ENCODE data around the gene PRUNE2.
A peak's percentile ranks its signal among the peaks of the same experiment; 100 is the strongest.

The PRUNE2 gene

DNA sequence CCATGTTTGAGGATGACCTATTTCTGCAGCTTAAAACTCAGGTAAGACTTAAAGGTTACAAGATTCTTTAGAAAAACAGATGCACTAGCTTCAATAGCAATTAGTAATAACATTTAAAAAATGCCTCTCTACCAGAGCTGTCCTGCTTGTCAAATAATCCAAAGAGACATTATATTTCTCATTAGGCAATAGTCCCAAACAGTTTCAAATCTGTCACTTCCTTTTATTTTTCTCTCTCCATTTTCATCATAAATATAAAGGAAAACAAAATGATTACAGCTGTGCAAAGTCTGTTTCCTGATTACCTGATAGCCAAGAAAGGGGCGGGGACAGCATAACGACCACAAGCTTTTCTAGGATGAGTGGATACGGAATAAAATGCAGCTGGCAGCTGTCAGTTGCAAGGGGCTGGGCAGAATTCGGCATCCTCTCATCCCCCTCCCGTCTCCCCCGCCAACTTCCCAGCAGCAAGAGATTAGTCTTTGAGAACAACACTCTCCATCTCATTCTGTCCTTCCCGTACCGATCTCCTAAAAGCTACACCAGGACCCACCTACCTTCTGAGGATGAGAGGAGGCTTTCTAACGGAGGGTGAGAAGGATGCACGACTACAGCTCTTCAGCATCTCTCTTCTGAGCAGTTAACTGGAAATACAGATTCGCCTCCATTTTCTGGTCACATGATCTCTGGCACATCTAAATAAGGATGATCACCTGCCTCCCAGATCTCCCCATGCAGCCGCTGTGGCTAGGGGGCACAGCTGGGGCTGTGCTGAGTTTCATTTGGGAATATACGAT is 214.2 kb downstream of the PRUNE2 start:
- DNase-seq (ENCODE audit: low read depth in 1 of 2, low spot score in 1 of 2), result no peak
- no peak overlapping the region for H3K4me3 ChIP-seq (replicated peaks; ENCODE audit: insufficient read depth, low read length)

DNA sequence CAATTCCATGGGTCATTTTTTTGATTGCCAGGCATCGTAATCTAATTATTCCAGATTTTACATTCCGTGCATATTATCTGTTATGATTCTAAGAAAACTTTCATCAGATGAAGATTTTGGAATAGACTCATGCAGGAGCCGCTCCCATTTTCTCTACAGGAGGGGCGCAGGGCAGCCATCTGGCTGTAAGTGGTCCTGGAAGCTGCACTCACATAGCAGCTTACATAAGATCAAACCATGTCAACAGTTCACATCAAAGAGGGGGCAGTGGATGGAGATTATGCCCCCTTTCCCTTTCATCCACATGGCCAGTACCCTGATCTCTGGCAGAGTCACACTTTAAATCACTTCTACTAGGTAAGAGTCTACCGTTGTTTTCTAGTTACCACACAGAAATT is 214.9 kb downstream of the PRUNE2 start:
- no peak for DNase-seq (ENCODE audit: low read depth in 1 of 2, low spot score in 1 of 2)
- Histone ChIP-seq H3K27me3 (ENCODE audit: insufficient read depth, poor library complexity, severe bottlenecking) (no peaks in the 10 kb centered on the region), H3K4me3 (replicated peaks; ENCODE audit: insufficient read depth, low read length) (no peak overlapping the region), H3K27ac (replicated peaks) (no peak overlapping the region)
- no peak for TF ChIP-seq GABPA (IDR thresholded peaks at IDR 0.05; ENCODE audit: low read depth)
- no peak for TF ChIP-seq SPI1 (IDR thresholded peaks at IDR 0.05; ENCODE audit: borderline replicate concordance, low read depth)
- TF ChIP-seq, protein P1, sequence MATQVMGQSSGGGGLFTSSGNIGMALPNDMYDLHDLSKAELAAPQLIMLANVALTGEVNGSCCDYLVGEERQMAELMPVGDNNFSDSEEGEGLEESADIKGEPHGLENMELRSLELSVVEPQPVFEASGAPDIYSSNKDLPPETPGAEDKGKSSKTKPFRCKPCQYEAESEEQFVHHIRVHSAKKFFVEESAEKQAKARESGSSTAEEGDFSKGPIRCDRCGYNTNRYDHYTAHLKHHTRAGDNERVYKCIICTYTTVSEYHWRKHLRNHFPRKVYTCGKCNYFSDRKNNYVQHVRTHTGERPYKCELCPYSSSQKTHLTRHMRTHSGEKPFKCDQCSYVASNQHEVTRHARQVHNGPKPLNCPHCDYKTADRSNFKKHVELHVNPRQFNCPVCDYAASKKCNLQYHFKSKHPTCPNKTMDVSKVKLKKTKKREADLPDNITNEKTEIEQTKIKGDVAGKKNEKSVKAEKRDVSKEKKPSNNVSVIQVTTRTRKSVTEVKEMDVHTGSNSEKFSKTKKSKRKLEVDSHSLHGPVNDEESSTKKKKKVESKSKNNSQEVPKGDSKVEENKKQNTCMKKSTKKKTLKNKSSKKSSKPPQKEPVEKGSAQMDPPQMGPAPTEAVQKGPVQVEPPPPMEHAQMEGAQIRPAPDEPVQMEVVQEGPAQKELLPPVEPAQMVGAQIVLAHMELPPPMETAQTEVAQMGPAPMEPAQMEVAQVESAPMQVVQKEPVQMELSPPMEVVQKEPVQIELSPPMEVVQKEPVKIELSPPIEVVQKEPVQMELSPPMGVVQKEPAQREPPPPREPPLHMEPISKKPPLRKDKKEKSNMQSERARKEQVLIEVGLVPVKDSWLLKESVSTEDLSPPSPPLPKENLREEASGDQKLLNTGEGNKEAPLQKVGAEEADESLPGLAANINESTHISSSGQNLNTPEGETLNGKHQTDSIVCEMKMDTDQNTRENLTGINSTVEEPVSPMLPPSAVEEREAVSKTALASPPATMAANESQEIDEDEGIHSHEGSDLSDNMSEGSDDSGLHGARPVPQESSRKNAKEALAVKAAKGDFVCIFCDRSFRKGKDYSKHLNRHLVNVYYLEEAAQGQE (IDR thresholded peaks at IDR 0.05; ENCODE audit: insufficient replicate concordance, low read depth), result no peak
- TF ChIP-seq, protein P2, sequence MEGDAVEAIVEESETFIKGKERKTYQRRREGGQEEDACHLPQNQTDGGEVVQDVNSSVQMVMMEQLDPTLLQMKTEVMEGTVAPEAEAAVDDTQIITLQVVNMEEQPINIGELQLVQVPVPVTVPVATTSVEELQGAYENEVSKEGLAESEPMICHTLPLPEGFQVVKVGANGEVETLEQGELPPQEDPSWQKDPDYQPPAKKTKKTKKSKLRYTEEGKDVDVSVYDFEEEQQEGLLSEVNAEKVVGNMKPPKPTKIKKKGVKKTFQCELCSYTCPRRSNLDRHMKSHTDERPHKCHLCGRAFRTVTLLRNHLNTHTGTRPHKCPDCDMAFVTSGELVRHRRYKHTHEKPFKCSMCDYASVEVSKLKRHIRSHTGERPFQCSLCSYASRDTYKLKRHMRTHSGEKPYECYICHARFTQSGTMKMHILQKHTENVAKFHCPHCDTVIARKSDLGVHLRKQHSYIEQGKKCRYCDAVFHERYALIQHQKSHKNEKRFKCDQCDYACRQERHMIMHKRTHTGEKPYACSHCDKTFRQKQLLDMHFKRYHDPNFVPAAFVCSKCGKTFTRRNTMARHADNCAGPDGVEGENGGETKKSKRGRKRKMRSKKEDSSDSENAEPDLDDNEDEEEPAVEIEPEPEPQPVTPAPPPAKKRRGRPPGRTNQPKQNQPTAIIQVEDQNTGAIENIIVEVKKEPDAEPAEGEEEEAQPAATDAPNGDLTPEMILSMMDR (IDR thresholded peaks at IDR 0.05; ENCODE audit: insufficient read depth, low read length), result no peak
- no peak for TF ChIP-seq POLR2AphosphoS5 (IDR thresholded peaks at IDR 0.05; ENCODE audit: low read depth)

More for the DNA sequence above, 214.2 kb downstream of the PRUNE2 start:
- TF ChIP-seq, protein P1 (IDR thresholded peaks at IDR 0.05; ENCODE audit: insufficient replicate concordance, low read depth), result no peak
- TF ChIP-seq GABPA (IDR thresholded peaks at IDR 0.05; ENCODE audit: low read depth), result no peak
- TF ChIP-seq, protein P2 (IDR thresholded peaks at IDR 0.05; ENCODE audit: insufficient read depth, low read length), result no peak
- TF ChIP-seq SPI1 (IDR thresholded peaks at IDR 0.05; ENCODE audit: borderline replicate concordance, low read depth), result peak; percentile 56; the same call in 1 of the 2 replicates
- no peak for TF ChIP-seq POLR2AphosphoS5 (IDR thresholded peaks at IDR 0.05; ENCODE audit: low read depth)
- Histone ChIP-seq H3K27me3 (ENCODE audit: insufficient read depth, poor library complexity, severe bottlenecking) (no peaks in the 10 kb centered on the region), H3K27ac (replicated peaks) (no peak overlapping the region)

DNA sequence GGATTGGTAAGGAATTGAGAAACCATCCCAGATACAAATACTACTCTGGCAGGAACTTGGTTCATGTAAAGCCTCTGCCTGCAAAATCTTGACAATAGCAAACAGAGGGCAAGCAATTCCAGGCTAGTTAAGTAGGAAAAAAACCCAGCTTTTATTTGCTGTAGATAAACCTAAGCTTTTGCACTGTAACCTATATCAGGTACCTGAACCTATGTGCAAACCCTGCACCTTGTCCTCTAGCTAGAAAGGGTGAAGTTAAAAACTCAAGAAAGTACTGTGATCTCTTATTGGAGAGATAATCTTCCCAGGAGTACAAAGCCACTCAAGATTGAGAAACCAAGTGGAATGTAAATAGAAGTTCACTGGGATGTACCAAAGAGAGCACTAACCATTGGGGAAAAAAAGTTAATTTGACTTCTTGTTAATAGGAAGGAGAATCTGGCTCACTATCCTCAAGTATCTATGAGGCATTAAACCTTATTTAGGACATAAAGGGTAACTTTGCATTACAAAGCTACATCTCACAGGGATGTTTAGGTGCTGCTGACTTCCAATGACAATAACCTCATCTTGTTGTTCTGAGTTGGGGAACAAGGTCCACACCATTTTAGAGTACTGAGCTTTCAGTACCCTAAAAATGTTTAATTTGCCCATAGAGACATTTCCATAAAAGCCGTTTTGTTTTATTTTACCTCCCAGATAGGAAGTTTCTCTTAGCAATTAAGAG is 215.5 kb downstream of the PRUNE2 start:
- TF ChIP-seq POLR2AphosphoS5 (IDR thresholded peaks at IDR 0.05; ENCODE audit: low read depth) (no peak), SPI1 (IDR thresholded peaks at IDR 0.05; ENCODE audit: borderline replicate concordance, low read depth) (no peak), GABPA (IDR thresholded peaks at IDR 0.05; ENCODE audit: low read depth) (no peak)
- TF ChIP-seq, protein P2 (IDR thresholded peaks at IDR 0.05; ENCODE audit: insufficient read depth, low read length), result no peak
- TF ChIP-seq, protein P1 (IDR thresholded peaks at IDR 0.05; ENCODE audit: insufficient replicate concordance, low read depth), result no peak
- Histone ChIP-seq H3K27ac (replicated peaks) (no peak overlapping the region), H3K27me3 (ENCODE audit: insufficient read depth, poor library complexity, severe bottlenecking) (no peaks in the 10 kb centered on the region), H3K4me3 (replicated peaks; ENCODE audit: insufficient read depth, low read length) (no peak overlapping the region)
- no peak for DNase-seq (ENCODE audit: low read depth in 1 of 2, low spot score in 1 of 2)

All from HL-60 (cell line).